SJSA1 (cell line): ENCODE results near the gene CPT1A. TPM values are rescaled to one million over a fixed set of nuclear protein-coding genes. Genes with fewer than 3 reads are reported as not detected.
A peak's percentile ranks its signal among the peaks of the same experiment; 100 is the strongest.

Experiments
- DNase-seq, 2 experiments: peaks; one replicate each; pipeline ENCODE4 v3.0.0-alpha.2; 2015 to 2020; ENCODE audit warnings: low spot score in 2 of 2, low read depth in 1 of 2
- H3K27ac ChIP-seq: fragments of 250-450 bp; sonication (Bioruptor Pico); 2 replicates; pipeline ENCODE4 v1.5.1; 2020; ENCODE audit warnings: mild to moderate bottlenecking, moderate library complexity
- H3K27me3 ChIP-seq: fragments of 250-450 bp; sonication (Bioruptor Pico); replicated peaks from 2 replicates; pipeline ENCODE4 v1.5.1; 2020; ENCODE audit warnings: mild to moderate bottlenecking, moderate library complexity
- H3K36me3 ChIP-seq: fragments of 250-450 bp; sonication (Bioruptor Pico); 2 replicates; pipeline ENCODE4 v1.5.1; 2020; ENCODE audit warnings: mild to moderate bottlenecking
- H3K4me1 ChIP-seq: fragments of 250-450 bp; sonication (Bioruptor Pico); replicated peaks from 2 replicates; pipeline ENCODE4 v1.6.1; 2021; ENCODE audit warnings: mild to moderate bottlenecking
- H3K4me3 ChIP-seq: fragments of 250-450 bp; sonication (Bioruptor Pico); 2 replicates; pipeline ENCODE4 v1.5.1; 2020; ENCODE audit warnings: mild to moderate bottlenecking
- H3K9me3 ChIP-seq: fragments of 250-450 bp; sonication (Bioruptor Pico); replicated peaks from 2 replicates; pipeline ENCODE4 v1.5.1; 2020; ENCODE audit warnings: mild to moderate bottlenecking
- total RNA-seq: library from RNA; depleted of rRNA; stranded (reverse); fragments of >200 nt; shearing (Covaris generic); gene quantifications from 2 replicates; pipeline ENCODE4 v1.2.3, GENCODE V29; 2014

CPT1A gene
- total RNA-seq, 1 experiment from 2014 or later = 61.1 TPM

- Histone ChIP-seq H3K4me1 (peaks cover 24% of the 10 kb centered on the region), H3K4me3 (no peak overlapping the region), H3K27ac (no peak overlapping the region), H3K27me3 (peaks cover 2% of the 10 kb centered on the region; the same call in 1 of the 2 replicates), H3K9me3 (no peaks in the 10 kb centered on the region), H3K36me3 (0 out of 2 replicates have a peak, but pooled peaks cover 3% of the 10 kb centered on the region)
- DNase-seq = no peak
Observed at GRCh38 chr11:68843703-68844312, 2.1 kb upstream of the CPT1A start.

GRCh38 chr11:68843052-68843561 is 1.4 kb upstream of the CPT1A start:
- no peaks in the 10 kb centered on the region for H3K9me3 ChIP-seq
- H3K4me1 ChIP-seq = peaks cover 31% of the 10 kb centered on the region
- H3K27ac ChIP-seq = no peak overlapping the region
- DNase-seq = no peak
- H3K36me3 ChIP-seq = 0 out of 2 replicates have a peak, but pooled peaks cover 4% of the 10 kb centered on the region
- no peaks in the 10 kb centered on the region; the same call in 1 of the 2 replicates for H3K27me3 ChIP-seq
- no peak overlapping the region for H3K4me3 ChIP-seq

GRCh38 chr11:68842427-68843051 is 823 bp upstream of the CPT1A start:
- Histone ChIP-seq H3K36me3 (0 out of 2 replicates have a peak, but pooled peaks cover 7% of the 10 kb centered on the region), H3K4me3 (no peak overlapping the region), H3K27me3 (no peaks in the 10 kb centered on the region; the same call in 1 of the 2 replicates), H3K9me3 (no peaks in the 10 kb centered on the region), H3K4me1 (peaks cover 37% of the 10 kb centered on the region), H3K27ac (no peak overlapping the region)
- no peak for DNase-seq

GRCh38 chr11:68840661-68841653 is 759 bp downstream of the CPT1A start:
- Histone ChIP-seq H3K27ac (peak overlapping the region; percentile 2; the same call in 1 of the 2 replicates), H3K9me3 (no peaks in the 10 kb centered on the region), H3K4me3 (peak overlapping the region; percentile 83), H3K36me3 (peaks cover 21% of the 10 kb centered on the region), H3K27me3 (no peaks in the 10 kb centered on the region), H3K4me1 (peaks cover 42% of the 10 kb centered on the region)
- peak in 1 of 2 experiments; percentile 71 for DNase-seq

- DNase-seq = peak in 1 of 2 experiments; percentile 59
- Histone ChIP-seq H3K9me3 (no peaks in the 10 kb centered on the region), H3K36me3 (peaks cover 24% of the 10 kb centered on the region), H3K27me3 (no peaks in the 10 kb centered on the region), H3K27ac (peak overlapping the region; percentile 72), H3K4me3 (peak overlapping the region; percentile 83), H3K4me1 (peaks cover 42% of the 10 kb centered on the region)
Observed at GRCh38 chr11:68839911-68840641, 1.6 kb downstream of the CPT1A start.

- Histone ChIP-seq H3K27ac (peak overlapping the region; percentile 72), H3K4me3 (peak overlapping the region; percentile 30), H3K4me1 (peaks cover 42% of the 10 kb centered on the region), H3K9me3 (no peaks in the 10 kb centered on the region), H3K36me3 (peaks cover 24% of the 10 kb centered on the region), H3K27me3 (no peaks in the 10 kb centered on the region)
- DNase-seq = peak; percentile 99
Observed at GRCh38 chr11:68839054-68839865, 2.5 kb downstream of the CPT1A start.

- DNase-seq = no peak
Observed at GRCh38 chr11:68838572-68838964, 3.1 kb downstream of the CPT1A start.

GRCh38 chr11:68837583-68838571 is 3.8 kb downstream of the CPT1A start:
- Histone ChIP-seq H3K27ac (peak overlapping the region; percentile 72), H3K36me3 (peaks cover 31% of the 10 kb centered on the region), H3K27me3 (no peaks in the 10 kb centered on the region), H3K4me1 (peaks cover 42% of the 10 kb centered on the region), H3K4me3 (no peak overlapping the region), H3K9me3 (no peaks in the 10 kb centered on the region)
- no peak for DNase-seq

More at GRCh38 chr11:68838572-68838964, 3.1 kb downstream of the CPT1A start:
- Histone ChIP-seq H3K9me3 (no peaks in the 10 kb centered on the region), H3K4me3 (peak overlapping the region; percentile 30), H3K4me1 (peaks cover 42% of the 10 kb centered on the region), H3K27me3 (no peaks in the 10 kb centered on the region), H3K36me3 (peaks cover 24% of the 10 kb centered on the region), H3K27ac (peak overlapping the region; percentile 72)

GRCh38 chr11:68835749-68836148 is 6.0 kb downstream of the CPT1A start:
- no peak for DNase-seq
- Histone ChIP-seq H3K27me3 (no peaks in the 10 kb centered on the region), H3K4me1 (peaks cover 32% of the 10 kb centered on the region), H3K27ac (no peak overlapping the region), H3K4me3 (no peak overlapping the region), H3K36me3 (peaks cover 45% of the 10 kb centered on the region), H3K9me3 (no peaks in the 10 kb centered on the region)

- DNase-seq = no peak
- peaks cover 29% of the 10 kb centered on the region for H3K4me1 ChIP-seq
- H3K27ac ChIP-seq = no peak overlapping the region
- H3K4me3 ChIP-seq = no peak overlapping the region
- H3K27me3 ChIP-seq = no peaks in the 10 kb centered on the region
- no peaks in the 10 kb centered on the region for H3K9me3 ChIP-seq
- peaks cover 49% of the 10 kb centered on the region for H3K36me3 ChIP-seq
Observed at GRCh38 chr11:68835328-68835727, 6.4 kb downstream of the CPT1A start.

GRCh38 chr11:68832476-68833181 is 9.1 kb downstream of the CPT1A start:
- peaks cover 6% of the 10 kb centered on the region for H3K4me1 ChIP-seq
- DNase-seq = no peak
- H3K36me3 ChIP-seq = peaks cover 72% of the 10 kb centered on the region
- H3K9me3 ChIP-seq = no peaks in the 10 kb centered on the region
- H3K27me3 ChIP-seq = no peaks in the 10 kb centered on the region
- no peak overlapping the region for H3K27ac ChIP-seq
- no peak overlapping the region for H3K4me3 ChIP-seq
